IPS-11a (cell line): ENCODE results near the gene RNPS1.
"Not testable (repeated sequence)": the region's sequence is repeated elsewhere in the genome, so short reads cannot be mapped to it uniquely, and the experiment has no call there.

Source experiments
- H3K4me3 ChIP-seq: one replicate; pipeline ENCODE4 v1.5.1; 2013; ENCODE audit warnings: low read depth, low read length, control low read depth

RNPS1 gene

GRCh38 chr16:2282866-2283555 lies 15.1 kb upstream of the RNPS1 start:
- H3K4me3 ChIP-seq: no peak overlapping the region

- no peak overlapping the region for H3K4me3 ChIP-seq
Measured at GRCh38 chr16:2282262-2282661, 14.3 kb upstream of the RNPS1 start.

DNA sequence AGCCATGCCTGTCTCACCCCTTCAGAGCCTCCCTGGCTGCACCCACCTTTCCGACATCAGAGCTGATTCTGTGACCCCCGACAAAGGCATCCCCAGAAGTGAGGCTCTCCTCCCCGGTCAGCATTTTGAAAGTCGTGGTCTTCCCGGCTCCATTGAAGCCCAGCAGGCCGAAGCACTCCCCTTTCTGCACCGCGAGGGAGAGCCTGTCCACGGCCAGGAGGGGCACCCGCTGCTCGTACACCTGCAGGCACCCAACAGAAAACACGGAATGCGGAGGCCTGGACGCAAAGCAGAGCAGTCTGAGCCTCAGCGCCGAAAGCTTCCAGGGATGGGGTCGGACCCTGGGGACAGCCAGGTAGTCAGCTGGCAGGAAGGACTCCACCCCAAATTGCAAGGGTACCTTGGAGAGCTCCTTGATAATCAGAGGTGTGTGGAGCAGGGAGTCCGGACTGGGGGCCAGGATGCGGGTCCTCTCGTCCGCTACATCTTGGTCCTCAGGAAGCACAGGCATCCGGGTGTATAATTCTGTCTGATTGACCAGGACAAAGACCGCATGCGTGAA lies 13.1 kb upstream of the RNPS1 start:
- no peak overlapping the region for H3K4me3 ChIP-seq

- no peak overlapping the region for H3K4me3 ChIP-seq
Measured at GRCh38 chr16:2280461-2280860, 12.5 kb upstream of the RNPS1 start.

GRCh38 chr16:2278956-2279800 lies 11.3 kb upstream of the RNPS1 start:
- H3K4me3 ChIP-seq: no peak overlapping the region

DNA sequence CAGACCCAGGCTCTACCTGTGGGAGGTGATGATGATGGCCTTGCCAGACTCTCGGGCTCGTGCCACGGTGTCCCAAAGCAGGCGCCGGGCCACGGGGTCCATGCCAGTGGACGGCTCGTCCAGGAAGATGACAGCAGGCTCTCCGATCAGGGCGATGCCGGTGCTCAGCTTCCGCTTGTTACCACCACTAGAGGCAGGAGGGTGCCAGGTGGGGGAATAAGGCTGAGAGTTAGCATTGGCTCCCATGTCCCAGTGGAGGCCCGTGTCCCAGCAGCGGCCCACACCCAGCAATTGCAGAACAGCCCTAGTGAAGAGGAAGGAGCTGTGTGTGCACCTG lies 10.3 kb upstream of the RNPS1 start:
- H3K4me3 ChIP-seq: no peak overlapping the region

DNA sequence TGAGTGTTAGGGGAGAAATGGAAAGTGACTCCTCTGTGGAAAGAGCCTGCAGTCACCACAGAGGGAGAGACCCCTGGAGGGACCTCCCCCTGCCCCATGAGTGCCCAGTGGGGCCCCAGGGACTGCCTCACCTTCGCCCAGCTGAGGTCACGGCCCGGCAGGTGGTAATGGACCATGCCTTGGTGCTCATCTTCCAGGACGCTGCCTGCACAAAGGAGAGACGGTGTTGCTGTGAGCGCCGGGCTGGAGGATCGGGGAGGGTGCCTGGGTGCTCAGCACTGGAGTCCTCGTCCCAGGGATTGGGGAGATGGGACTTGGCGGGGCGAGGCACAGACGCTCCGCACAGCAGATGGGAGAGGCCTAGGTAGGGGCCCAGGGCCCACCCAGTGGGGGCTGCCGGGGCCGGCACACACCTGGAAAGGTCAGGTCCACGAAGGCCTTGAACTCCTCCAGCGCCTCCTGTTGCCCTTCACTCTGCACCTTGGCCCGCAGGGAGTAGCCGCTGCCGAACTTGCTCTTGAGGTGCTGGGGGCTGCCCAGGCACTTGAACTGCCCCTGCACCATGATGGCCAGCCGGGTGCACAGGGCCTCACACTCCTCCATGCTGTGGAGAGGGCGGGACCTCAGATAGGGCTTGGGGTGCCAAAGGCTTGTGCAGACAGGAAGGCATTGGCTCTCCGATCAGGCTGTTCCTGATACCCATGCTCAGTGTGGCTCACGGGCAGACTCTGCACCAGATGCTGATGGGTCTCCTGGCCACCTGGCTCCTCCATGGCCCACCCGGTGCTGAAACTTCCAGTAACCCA lies 9.7 kb upstream of the RNPS1 start:
- H3K4me3 ChIP-seq: no peak overlapping the region

GRCh38 chr16:2276368-2277195 lies 8.7 kb upstream of the RNPS1 start:
- no peak overlapping the region for H3K4me3 ChIP-seq

GRCh38 chr16:2275476-2276367 lies 7.8 kb upstream of the RNPS1 start:
- no peak overlapping the region for H3K4me3 ChIP-seq

DNA sequence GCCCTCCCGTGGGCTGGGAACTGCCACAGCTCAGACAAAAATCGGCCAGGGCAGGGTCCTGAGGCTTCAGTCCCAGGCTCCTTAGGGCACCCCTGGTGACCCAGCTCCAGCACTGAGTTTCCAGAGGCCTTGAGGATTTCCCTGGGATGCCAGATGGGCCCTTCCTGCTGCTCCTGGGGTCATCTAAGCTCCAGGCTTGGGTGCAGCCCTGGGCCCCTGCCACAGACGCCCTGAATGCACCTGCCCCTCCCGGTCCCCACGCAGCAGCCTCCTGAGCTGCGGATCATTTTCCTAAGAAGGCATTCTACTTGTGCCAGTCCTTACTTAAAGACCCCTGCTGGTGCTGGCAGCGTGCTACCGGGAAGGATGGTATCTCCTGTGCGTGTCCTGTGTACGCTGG lies 6.0 kb upstream of the RNPS1 start:
- H3K4me3 ChIP-seq: no peak overlapping the region

- no peak overlapping the region for H3K4me3 ChIP-seq
Measured at GRCh38 chr16:2273484-2273883, 5.6 kb upstream of the RNPS1 start.

GRCh38 chr16:2271848-2272461 lies 4.0 kb upstream of the RNPS1 start:
- no peak overlapping the region for H3K4me3 ChIP-seq

GRCh38 chr16:2270588-2271470 lies 2.9 kb upstream of the RNPS1 start:
- no peak overlapping the region for H3K4me3 ChIP-seq

- H3K4me3 ChIP-seq: no peak overlapping the region
Measured at GRCh38 chr16:2270070-2270462, 2.1 kb upstream of the RNPS1 start.

DNA sequence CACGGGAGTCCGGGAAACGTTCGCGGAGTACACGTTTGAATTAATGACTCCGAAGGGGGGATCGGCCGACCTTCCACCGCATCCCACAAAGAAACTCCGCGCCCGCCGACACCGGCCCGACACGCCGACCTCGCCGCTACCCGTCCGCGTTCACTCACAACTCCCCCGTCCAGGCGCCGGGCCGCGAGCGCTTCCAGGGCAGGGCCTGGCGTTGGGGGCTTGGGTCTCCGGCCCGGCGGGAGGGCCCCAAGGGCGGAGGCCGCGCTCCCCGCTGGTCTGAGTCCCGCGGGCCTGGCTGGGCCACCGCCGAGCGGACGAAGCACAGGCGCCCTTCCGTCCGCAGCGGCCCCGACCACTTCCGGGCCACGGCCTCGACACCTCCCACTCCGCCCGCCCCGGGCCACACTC lies 417 bp downstream of the RNPS1 start:
- peak overlapping the region; percentile 71 for H3K4me3 ChIP-seq

- H3K4me3 ChIP-seq: peak overlapping the region; percentile 71
Measured at GRCh38 chr16:2266887-2267286, 1.0 kb downstream of the RNPS1 start.

GRCh38 chr16:2263026-2263425 lies 4.9 kb downstream of the RNPS1 start:
- H3K4me3 ChIP-seq: not testable (repeated sequence)

DNA sequence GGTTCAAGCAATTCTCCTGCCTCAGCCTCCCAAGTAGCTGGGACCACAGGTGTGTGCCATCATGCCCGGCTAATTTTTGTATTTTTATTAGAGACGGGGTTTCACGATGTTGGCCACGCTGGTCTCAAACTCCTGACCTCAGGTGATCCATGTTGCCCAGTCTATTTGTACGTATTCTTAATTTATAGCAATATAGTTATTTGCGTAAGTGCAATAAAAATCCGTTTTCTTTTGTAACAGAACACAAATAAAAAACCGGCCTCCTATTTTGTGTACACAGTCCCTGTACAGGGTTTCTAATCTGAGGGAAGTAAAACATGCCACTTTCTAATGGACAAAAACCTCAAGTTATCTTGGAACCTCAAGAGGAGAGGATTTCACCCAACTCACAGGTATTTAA lies 7.7 kb downstream of the RNPS1 start:
- H3K4me3 ChIP-seq: no peak overlapping the region
